ENCODE measurements around the gene TMEM179.

DNA sequence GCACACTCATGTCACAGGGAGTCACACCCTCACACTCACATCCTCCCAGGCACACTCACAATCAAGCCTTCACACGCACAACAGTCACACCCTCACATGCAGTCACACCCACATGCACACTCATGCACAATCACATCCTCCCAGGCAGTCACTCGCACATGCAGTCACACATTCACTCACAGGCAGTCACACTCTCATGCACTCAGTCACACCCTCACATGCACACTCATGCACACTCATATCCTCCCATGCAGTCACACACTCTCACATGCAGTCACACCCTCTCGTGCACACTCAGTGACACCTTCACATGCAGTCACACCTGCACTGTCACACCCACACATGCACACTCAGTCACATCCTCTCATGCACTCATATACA lies 12.3 kb downstream of the TMEM179 start:
- TF ChIP-seq POLR2A (IDR thresholded peaks at IDR 0.05; ENCODE audit: low read depth, low read length) (no peak), EZH2 (IDR thresholded peaks at IDR 0.05; ENCODE audit: borderline replicate concordance, low read depth, low read length, severe bottlenecking) (no peak), POLR2AphosphoS5 (IDR thresholded peaks at IDR 0.05; ENCODE audit: insufficient read depth, low read depth, low read length) (no peak)
- TF ChIP-seq, protein P1, sequence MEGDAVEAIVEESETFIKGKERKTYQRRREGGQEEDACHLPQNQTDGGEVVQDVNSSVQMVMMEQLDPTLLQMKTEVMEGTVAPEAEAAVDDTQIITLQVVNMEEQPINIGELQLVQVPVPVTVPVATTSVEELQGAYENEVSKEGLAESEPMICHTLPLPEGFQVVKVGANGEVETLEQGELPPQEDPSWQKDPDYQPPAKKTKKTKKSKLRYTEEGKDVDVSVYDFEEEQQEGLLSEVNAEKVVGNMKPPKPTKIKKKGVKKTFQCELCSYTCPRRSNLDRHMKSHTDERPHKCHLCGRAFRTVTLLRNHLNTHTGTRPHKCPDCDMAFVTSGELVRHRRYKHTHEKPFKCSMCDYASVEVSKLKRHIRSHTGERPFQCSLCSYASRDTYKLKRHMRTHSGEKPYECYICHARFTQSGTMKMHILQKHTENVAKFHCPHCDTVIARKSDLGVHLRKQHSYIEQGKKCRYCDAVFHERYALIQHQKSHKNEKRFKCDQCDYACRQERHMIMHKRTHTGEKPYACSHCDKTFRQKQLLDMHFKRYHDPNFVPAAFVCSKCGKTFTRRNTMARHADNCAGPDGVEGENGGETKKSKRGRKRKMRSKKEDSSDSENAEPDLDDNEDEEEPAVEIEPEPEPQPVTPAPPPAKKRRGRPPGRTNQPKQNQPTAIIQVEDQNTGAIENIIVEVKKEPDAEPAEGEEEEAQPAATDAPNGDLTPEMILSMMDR (IDR thresholded peaks at IDR 0.05; ENCODE audit: extremely low read depth in 1 of 2, insufficient read depth in 1 of 2, low read depth in 1 of 2, low read length in 2 of 2): no peak
- TF ChIP-seq, protein P2, sequence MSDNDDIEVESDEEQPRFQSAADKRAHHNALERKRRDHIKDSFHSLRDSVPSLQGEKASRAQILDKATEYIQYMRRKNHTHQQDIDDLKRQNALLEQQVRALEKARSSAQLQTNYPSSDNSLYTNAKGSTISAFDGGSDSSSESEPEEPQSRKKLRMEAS (IDR thresholded peaks at IDR 0.05; ENCODE audit: insufficient read depth, insufficient read length): no peak

All from endothelial cell of umbilical vein (primary cell).